UCSD-AML1 (cell line): Measurements from ENCODE around the gene BAIAP2L1.

Source experiments
- DNase-seq: peaks from one replicate; lab custom pipeline; 2025; ENCODE audit not compliant: unreplicated experiment; lab: John Stamatoyannopoulos, UW

Gene BAIAP2L1

GRCh38 chr7:98295467-98296192 lies 105.3 kb downstream of the BAIAP2L1 start:
- no peak for DNase-seq

GRCh38 chr7:98294798-98295382 lies 106.0 kb downstream of the BAIAP2L1 start:
- peak; percentile 21 for DNase-seq

- DNase-seq: no peak
Observed at GRCh38 chr7:98294326-98294725, 106.6 kb downstream of the BAIAP2L1 start.

- DNase-seq: no peak
Observed at GRCh38 chr7:98293746-98294145, 107.1 kb downstream of the BAIAP2L1 start.

GRCh38 chr7:98293265-98293664 lies 107.6 kb downstream of the BAIAP2L1 start:
- no peak for DNase-seq

GRCh38 chr7:98291717-98292116 lies 109.2 kb downstream of the BAIAP2L1 start:
- DNase-seq: no peak

GRCh38 chr7:98289333-98289875 lies 111.5 kb downstream of the BAIAP2L1 start:
- no peak for DNase-seq

GRCh38 chr7:98288064-98288823 lies 112.6 kb downstream of the BAIAP2L1 start:
- peak; percentile 25 for DNase-seq

- no peak for DNase-seq
Observed at GRCh38 chr7:98287486-98287959, 113.4 kb downstream of the BAIAP2L1 start.

- no peak for DNase-seq
Observed at GRCh38 chr7:98286701-98287485, 114.0 kb downstream of the BAIAP2L1 start.

GRCh38 chr7:98286093-98286539 lies 114.8 kb downstream of the BAIAP2L1 start:
- no peak for DNase-seq

- DNase-seq: no peak
Observed at GRCh38 chr7:98285157-98286092, 115.5 kb downstream of the BAIAP2L1 start.

GRCh38 chr7:98284335-98285036 lies 116.4 kb downstream of the BAIAP2L1 start:
- peak; percentile 60 for DNase-seq

GRCh38 chr7:98283887-98284222 lies 117.0 kb downstream of the BAIAP2L1 start:
- no peak for DNase-seq

- peak; percentile 10 for DNase-seq
Observed at GRCh38 chr7:98283127-98283886, 117.6 kb downstream of the BAIAP2L1 start.

- no peak for DNase-seq
Observed at GRCh38 chr7:98282703-98283102, 118.2 kb downstream of the BAIAP2L1 start.

- no peak for DNase-seq
Observed at GRCh38 chr7:98281757-98282606, 118.9 kb downstream of the BAIAP2L1 start.
